Measurements from ENCODE around the gene GPR52.
"Not testable (repeated sequence)": the region's sequence is repeated elsewhere in the genome, so short reads cannot be mapped to it uniquely, and the experiment has no call there.

GPR52 gene, protein sequence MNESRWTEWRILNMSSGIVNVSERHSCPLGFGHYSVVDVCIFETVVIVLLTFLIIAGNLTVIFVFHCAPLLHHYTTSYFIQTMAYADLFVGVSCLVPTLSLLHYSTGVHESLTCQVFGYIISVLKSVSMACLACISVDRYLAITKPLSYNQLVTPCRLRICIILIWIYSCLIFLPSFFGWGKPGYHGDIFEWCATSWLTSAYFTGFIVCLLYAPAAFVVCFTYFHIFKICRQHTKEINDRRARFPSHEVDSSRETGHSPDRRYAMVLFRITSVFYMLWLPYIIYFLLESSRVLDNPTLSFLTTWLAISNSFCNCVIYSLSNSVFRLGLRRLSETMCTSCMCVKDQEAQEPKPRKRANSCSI

DNA sequence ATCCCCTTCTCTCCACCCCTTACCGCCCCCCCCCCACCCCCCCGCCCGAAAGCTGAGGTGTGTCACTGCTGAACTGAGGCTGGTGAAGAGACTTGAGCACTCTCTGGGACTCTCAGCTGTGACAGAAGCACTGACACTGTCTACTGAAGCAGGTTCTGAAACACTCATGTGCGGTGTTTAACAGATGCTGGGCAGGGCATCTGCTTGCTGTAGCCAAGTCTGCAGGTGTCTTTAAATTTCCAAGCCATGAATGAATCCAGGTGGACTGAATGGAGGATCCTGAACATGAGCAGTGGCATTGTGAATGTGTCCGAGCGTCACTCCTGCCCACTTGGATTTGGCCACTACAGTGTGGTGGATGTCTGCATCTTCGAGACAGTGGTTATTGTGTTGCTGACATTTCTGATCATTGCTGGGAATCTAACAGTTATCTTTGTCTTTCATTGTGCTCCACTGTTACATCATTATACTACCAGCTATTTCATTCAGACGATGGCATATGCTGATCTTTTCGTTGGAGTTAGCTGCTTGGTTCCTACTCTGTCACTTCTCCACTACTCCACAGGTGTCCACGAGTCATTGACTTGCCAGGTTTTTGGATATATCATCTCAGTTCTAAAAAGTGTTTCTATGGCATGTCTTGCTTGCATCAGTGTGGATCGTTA lies at the start of gene GPR52:
TSS of gene GPR52 (plus strand) at position 99 of the 665 bp plus-strand sequence. CDS start at position 247, 148 bp downstream.
- no peak for DNase-seq

- DNase-seq: no peak
Observed at GRCh38 chr1:174398246-174398645, 49.5 kb upstream of the GPR52 start.

DNA sequence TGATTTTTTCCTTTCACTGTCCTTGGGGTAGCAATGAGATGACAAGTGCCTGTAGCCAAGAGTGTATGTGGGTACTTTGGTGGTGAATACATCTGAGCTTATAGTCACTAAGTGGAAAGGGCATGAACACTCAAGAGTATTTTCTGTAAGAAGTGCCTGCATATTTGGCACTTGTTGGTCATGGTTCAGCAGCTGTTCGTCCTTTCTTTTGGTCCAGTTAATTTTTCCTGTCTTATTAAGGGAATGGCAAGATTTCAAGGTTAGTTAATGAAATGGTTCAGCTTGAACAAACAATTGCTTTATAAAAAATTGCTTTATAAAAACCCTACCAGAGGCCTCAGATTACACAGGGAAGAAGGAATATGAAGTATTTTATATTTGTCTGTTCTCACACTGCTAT lies 48.6 kb upstream of the GPR52 start:
- no peak for DNase-seq

DNA sequence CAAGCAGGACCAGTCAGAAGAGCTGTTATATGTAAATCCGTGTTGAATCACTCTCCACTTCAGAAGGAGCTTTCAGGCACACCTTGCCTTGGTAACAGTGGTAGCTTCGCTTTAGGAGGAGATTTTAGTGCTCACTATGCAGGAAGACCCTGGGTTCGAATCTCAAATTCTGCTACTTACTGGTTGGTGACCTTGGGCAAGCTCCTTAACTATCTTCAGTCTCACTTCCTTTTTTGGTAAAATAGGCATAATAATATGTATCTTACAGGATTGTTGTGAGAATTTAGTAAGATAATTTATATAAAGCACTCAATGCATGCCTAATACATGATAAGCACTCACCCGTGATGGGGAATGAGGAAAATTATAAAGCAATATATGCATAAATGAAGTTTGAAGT lies 46.7 kb upstream of the GPR52 start:
- DNase-seq: no peak

DNA sequence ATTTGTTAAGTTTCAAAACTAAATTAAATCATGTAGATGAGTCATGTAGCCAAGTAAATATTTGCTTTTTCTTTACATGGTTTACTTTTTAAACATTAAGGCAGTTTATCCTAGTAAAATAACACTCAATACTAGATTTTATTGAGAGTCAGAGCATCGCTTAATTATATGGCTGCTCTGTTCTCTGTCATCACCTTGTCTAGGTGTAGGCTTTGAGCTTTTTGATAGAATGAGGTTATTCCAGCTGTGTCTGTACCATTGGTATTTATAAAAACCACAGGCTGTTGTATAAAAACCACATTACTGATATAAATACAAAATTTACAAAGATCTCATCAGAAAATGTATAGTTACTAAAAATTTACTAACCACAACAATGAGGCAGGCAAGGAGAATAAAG lies 42.5 kb upstream of the GPR52 start:
- no peak for DNase-seq

- no peak for DNase-seq
Observed at GRCh38 chr1:174406421-174406820, 41.3 kb upstream of the GPR52 start.

- DNase-seq: no peak
Observed at GRCh38 chr1:174407665-174408064, 40.1 kb upstream of the GPR52 start.

- DNase-seq: no peak
Observed at GRCh38 chr1:174408146-174408545, 39.6 kb upstream of the GPR52 start.

DNA sequence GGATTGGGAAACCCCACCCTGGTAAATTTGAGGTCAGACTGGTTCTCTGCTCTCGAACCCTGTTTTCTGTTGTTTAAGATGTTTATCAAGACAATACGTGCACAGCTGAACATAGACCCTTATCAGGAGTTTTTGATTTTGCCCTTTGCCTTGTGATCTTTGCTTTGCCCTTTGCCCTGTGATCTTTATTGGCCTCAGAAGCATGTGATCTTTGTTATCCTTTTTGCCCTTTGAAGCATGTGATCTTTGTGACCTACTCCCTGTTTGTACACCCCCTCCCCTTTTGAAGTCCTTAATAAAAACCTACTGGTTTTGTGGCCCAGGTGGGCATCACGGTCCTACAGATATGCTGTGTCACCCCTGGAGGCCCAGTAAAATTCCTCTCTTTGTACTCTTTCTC lies 38.0 kb upstream of the GPR52 start:
- not testable (repeated sequence) for DNase-seq

GRCh38 chr1:174413632-174414031 lies 34.1 kb upstream of the GPR52 start:
- no peak for DNase-seq

DNA sequence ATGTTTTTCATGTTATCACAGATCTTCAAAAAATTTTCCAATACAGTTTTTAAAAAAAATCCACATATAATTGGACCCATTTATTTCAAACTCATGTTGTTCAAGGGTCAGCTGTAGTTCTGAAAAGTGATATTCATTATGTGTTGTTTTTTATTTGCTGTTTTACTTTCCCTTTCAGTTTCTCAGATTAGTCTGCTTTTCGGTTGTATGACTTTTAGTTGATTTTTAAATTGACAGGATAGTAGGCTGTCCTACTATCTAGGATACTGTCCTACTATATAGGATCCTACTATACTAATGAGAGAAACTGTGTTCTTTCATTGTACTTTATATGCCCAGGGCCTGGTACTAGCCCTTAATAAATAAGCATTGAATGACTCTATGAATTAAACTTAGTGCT lies 33.6 kb upstream of the GPR52 start:
- no peak for DNase-seq

- DNase-seq: no peak
Observed at GRCh38 chr1:174415506-174415905, 32.3 kb upstream of the GPR52 start.

GRCh38 chr1:174417921-174418320 lies 29.8 kb upstream of the GPR52 start:
- no peak for DNase-seq

GRCh38 chr1:174425121-174425520 lies 22.6 kb upstream of the GPR52 start:
- no peak for DNase-seq

DNA sequence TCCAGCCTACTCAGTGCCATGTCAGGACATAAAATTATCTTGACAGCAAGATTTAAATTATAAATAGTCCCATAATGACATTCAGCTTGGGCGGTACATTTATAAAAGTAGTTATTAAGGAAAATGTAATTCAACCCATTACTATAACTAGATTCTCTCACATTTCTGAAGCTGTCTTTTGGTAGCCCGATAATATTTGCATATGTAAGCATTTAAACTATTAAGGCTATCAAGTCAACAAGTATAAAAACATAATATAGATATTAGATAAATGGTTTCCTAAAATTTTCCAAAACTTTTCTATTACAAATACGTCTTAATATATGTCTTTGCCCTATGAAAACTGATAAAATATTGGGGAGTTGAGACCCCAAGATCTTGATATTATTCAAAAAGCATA lies 21.6 kb upstream of the GPR52 start:
- no peak for DNase-seq

GRCh38 chr1:174428033-174428432 lies 19.7 kb upstream of the GPR52 start:
- DNase-seq: no peak

GRCh38 chr1:174428739-174429138 lies 19.0 kb upstream of the GPR52 start:
- DNase-seq: no peak

DNA sequence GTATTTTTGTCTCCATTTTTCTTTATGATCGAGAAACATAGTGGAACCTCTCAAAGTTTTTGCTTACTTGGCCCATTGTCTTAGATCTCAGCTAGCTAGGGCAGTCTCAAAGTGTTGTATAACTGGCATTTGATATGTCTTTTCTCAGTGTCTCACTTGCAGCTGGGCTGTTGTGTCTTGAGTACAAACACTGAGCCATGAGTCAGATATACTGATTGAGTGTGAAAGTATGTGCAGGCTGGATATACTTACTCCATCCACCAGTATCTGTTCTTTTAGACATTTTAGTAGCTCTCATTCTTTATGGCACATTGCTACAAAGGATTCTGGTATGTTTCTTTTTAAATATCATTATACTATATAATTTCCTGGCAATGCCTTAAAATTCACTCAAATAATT lies 14.3 kb upstream of the GPR52 start:
- no peak for DNase-seq

- no peak for DNase-seq
Observed at GRCh38 chr1:174445351-174445750, 2.4 kb upstream of the GPR52 start.

- no peak for DNase-seq
Observed at GRCh38 chr1:174445817-174446216, 1.9 kb upstream of the GPR52 start.

GRCh38 chr1:174448531-174448883 lies 743 bp downstream of the GPR52 start:
- DNase-seq: no peak

DNA sequence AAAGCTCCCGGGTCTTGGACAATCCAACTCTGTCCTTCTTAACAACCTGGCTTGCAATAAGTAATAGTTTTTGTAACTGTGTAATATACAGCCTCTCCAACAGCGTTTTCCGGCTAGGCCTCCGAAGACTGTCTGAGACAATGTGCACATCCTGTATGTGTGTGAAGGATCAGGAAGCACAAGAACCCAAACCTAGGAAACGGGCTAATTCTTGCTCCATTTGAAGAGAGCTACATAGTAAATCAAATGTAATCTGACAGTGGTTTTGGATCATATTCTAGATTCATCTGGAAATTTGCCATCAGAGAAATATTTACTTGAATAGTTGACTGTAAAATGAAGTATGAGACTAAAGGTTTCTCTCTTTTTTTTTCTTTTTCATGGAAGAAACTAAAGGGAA lies 1.2 kb downstream of the GPR52 start:
- no peak for DNase-seq

GRCh38 chr1:174451408-174451807 lies 3.6 kb downstream of the GPR52 start:
- no peak for DNase-seq

- no peak for DNase-seq
Observed at GRCh38 chr1:174465855-174466254, 18.1 kb downstream of the GPR52 start.

DNA sequence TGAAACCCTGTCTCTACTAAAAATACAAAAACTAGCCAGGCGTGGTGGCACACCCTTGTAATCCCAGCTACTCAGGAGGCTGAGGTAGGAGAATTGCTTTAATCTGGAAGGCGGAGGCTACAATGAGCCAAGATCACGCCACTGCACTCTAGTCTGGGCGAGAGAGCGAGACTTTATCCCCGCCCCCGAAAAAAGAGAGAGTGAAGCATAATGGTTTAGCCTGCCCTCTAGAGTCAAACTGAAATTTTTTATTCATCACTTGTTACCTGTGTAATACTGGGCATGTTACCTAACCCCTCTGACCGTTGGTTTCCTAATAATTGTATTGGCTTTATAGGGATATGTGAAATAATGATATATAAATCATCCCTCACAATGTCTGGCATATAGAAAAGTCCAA lies 18.8 kb downstream of the GPR52 start:
- no peak for DNase-seq

All from GF-D8 (cell line).